Measurements from ENCODE around the gene IFITM5. TPM values are rescaled to one million over a fixed set of nuclear protein-coding genes. Genes with fewer than 3 reads are reported as not detected.
"Not testable (repeated sequence)": the region's sequence is repeated elsewhere in the genome, so short reads cannot be mapped to it uniquely, and the experiment has no call there.

Gene IFITM5
- not detected in 2 replicates for total RNA-seq

GRCh38 chr11:299081-299891 is at the start of gene IFITM5:
TSS of gene IFITM5 (minus strand) at chr11:299526. CDS start at chr11:299490, 36 bp downstream.
- intact Hi-C loops (cut with micrococcal nuclease): no loop called here

GRCh38 chr11:346529-346928 is 47.2 kb upstream of the IFITM5 start:
- intact Hi-C loops (cut with micrococcal nuclease): no loop called here

GRCh38 chr11:344836-345578 is 45.7 kb upstream of the IFITM5 start:
- intact Hi-C loops (cut with micrococcal nuclease): no loop called here

- intact Hi-C loops (cut with micrococcal nuclease): no loop called here
Observed at GRCh38 chr11:342328-342727, 43.0 kb upstream of the IFITM5 start.

GRCh38 chr11:340539-341512 is 41.5 kb upstream of the IFITM5 start:
- intact Hi-C loops (cut with micrococcal nuclease): no loop called here

GRCh38 chr11:339963-340362 is 40.6 kb upstream of the IFITM5 start:
- intact Hi-C loops (cut with micrococcal nuclease): no loop called here

- intact Hi-C loops (cut with micrococcal nuclease): no loop called here
Observed at GRCh38 chr11:337711-338110, 38.4 kb upstream of the IFITM5 start.

- intact Hi-C loops (cut with micrococcal nuclease): no loop called here
Observed at GRCh38 chr11:336659-337198, 37.4 kb upstream of the IFITM5 start.

- intact Hi-C loops (cut with micrococcal nuclease): no loop called here
Observed at GRCh38 chr11:335779-336658, 36.7 kb upstream of the IFITM5 start.

- intact Hi-C loops (cut with micrococcal nuclease): no loop called here
Observed at GRCh38 chr11:334264-334994, 35.1 kb upstream of the IFITM5 start.

- intact Hi-C loops (cut with micrococcal nuclease): not testable (repeated sequence)
Observed at GRCh38 chr11:333616-334263, 34.4 kb upstream of the IFITM5 start.

- intact Hi-C loops (cut with micrococcal nuclease): no loop called here
Observed at GRCh38 chr11:332651-333480, 33.5 kb upstream of the IFITM5 start.

- intact Hi-C loops (cut with micrococcal nuclease): no loop called here
Observed at GRCh38 chr11:331358-332060, 32.2 kb upstream of the IFITM5 start.

- intact Hi-C loops (cut with micrococcal nuclease): no loop called here
Observed at GRCh38 chr11:330694-331357, 31.5 kb upstream of the IFITM5 start.

- intact Hi-C loops (cut with micrococcal nuclease): no loop called here
Observed at GRCh38 chr11:330307-330693, 31.0 kb upstream of the IFITM5 start.

GRCh38 chr11:329886-330253 is 30.5 kb upstream of the IFITM5 start:
- intact Hi-C loops (cut with micrococcal nuclease): no loop called here

GRCh38 chr11:328516-329100 is 29.3 kb upstream of the IFITM5 start:
- intact Hi-C loops (cut with micrococcal nuclease): not testable (repeated sequence)

Data from T-helper 2 cell treated with Interferon-gamma antibody and Interleukin-4, amounts not matched to agents 100 ng/mL and 5 ng/mL, for 36 hours (primary cell).